ENCODE results near the gene EPC1. TPM values are rescaled to one million over a fixed set of nuclear protein-coding genes. Genes with fewer than 3 reads are reported as not detected.

The EPC1 gene
- total RNA-seq, 4 donors from 2014 or later: 40.3 to 148 (median 62.2) TPM

DNA sequence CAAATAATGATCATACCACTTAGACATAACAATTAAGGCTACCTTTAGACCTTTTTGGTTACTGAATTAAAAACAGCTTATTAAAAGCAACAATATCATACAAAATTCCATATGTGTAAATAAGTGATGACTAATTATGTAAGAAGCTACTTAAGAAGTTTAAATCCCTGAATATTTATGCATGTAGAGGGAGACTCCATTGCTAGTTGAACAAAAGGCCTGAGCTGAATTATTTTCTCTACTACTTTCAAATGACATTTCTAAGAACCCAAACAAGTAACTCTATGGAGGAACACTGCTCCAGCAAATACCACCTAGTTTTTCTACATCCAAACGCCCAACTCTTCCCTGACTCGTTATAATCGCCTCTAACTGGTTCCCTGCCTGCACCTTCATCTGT lies 31.5 kb downstream of the EPC1 start:
- no peak overlapping the region for H3K27ac ChIP-seq
- peaks cover 23 to 81% (median 38%) of the 10 kb centered on the region in 4 donors for H3K4me1 ChIP-seq
- in situ Hi-C loops (cut with MboI; ENCODE audit: low pct_ligation_motif_present in 1 of 4, low pct_unique_long_range_greater_than_20kb in 1 of 4, low sequenced_read_pairs in 3 of 4): no loop called here

DNA sequence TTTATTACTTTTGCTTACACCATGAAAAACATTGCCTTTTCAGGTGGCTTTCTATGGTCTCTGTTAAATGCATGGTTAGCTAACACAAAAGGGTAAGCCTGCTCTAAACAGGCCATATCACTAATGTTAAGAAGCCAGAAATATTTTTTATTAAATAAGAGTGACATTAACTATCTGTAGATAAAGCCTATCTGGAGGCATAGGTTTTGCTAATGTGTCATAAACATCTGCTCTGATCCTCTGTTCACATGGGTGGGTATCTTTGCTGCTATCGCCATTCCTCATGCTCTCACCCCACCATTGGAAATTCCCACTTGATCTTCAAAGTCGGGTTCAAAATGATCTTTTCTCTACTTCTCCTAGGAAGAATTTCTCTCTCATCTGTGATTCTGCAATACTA lies 32.4 kb downstream of the EPC1 start:
- no peak for TF ChIP-seq EP300 (IDR thresholded peaks at IDR 0.05; ENCODE audit: low read depth)
- no peak for TF ChIP-seq POLR2AphosphoS5 (IDR thresholded peaks at IDR 0.05)
- TF ChIP-seq, protein P1, sequence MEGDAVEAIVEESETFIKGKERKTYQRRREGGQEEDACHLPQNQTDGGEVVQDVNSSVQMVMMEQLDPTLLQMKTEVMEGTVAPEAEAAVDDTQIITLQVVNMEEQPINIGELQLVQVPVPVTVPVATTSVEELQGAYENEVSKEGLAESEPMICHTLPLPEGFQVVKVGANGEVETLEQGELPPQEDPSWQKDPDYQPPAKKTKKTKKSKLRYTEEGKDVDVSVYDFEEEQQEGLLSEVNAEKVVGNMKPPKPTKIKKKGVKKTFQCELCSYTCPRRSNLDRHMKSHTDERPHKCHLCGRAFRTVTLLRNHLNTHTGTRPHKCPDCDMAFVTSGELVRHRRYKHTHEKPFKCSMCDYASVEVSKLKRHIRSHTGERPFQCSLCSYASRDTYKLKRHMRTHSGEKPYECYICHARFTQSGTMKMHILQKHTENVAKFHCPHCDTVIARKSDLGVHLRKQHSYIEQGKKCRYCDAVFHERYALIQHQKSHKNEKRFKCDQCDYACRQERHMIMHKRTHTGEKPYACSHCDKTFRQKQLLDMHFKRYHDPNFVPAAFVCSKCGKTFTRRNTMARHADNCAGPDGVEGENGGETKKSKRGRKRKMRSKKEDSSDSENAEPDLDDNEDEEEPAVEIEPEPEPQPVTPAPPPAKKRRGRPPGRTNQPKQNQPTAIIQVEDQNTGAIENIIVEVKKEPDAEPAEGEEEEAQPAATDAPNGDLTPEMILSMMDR (IDR thresholded peaks at IDR 0.05): no peak
- TF ChIP-seq POLR2A (IDR thresholded peaks at IDR 0.05): no peak
- in situ Hi-C loops (cut with MboI; ENCODE audit: low pct_ligation_motif_present in 1 of 4, low pct_unique_long_range_greater_than_20kb in 1 of 4, low sequenced_read_pairs in 3 of 4) (no loop called here), intact Hi-C loops (cut with DNase I; ENCODE audit: low total_unique reads) (no loop called here)
- no peaks in the 10 kb centered on the region for H3K27me3 ChIP-seq
- no peak overlapping the region for H3K4me3 ChIP-seq
- 74 to 80% methylated on average over 1 to 2 of the region's 2 CpGs for WGBS, 2 donors (ENCODE audit: low coverage in 1 of 2)
- H3K9me3 ChIP-seq: no peaks in the 10 kb centered on the region
- no peaks in the 10 kb centered on the region for H3K36me3 ChIP-seq
- no peak overlapping the region for H3K27ac ChIP-seq
- peaks cover 23 to 84% (median 38%) of the 10 kb centered on the region in 4 donors for H3K4me1 ChIP-seq
- DNase-seq: no peak

More for the DNA sequence above, 31.5 kb downstream of the EPC1 start:
- intact Hi-C loops (cut with DNase I; ENCODE audit: low total_unique reads): no loop called here
- Histone ChIP-seq H3K4me3 (no peak overlapping the region), H3K9me3 (no peaks in the 10 kb centered on the region), H3K27me3 (no peaks in the 10 kb centered on the region), H3K36me3 (no peaks in the 10 kb centered on the region)
- no peak for DNase-seq
- TF ChIP-seq EP300 (IDR thresholded peaks at IDR 0.05; ENCODE audit: low read depth) (no peak), POLR2AphosphoS5 (IDR thresholded peaks at IDR 0.05) (no peak), POLR2A (IDR thresholded peaks at IDR 0.05) (no peak)
- TF ChIP-seq, protein P1 (IDR thresholded peaks at IDR 0.05): no peak
- 72 to 78% methylated on average over 3 of the region's 3 CpGs for WGBS, 2 donors (ENCODE audit: low coverage in 1 of 2)

DNA sequence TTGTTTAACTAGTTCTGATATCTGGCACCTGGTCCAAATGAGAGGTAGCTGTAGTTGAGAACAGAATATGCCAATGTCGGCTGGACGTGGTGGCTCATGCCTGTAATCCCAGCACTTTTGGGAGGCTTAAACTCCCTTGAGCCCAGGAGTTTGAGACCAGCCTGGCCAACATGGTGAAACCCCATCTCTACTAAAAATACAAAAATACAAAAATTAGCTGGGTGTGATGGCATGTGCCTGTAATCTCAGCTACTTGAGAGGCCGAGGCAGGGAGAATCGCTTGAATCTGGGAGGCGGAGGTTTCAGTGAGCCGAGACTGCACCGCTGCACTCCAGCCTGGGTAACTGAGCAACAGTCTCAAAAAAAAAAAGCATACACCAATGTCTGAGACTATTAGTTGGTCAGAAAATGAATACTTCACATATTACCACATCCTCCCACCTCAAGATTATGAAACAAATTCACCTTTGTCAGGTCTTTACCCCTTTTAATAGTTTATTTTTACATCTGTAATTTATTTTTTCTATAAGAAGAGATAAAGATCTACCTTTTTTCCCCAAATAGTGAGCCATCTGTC lies 38.8 kb downstream of the EPC1 start:
- in situ Hi-C loops (cut with MboI; ENCODE audit: low pct_ligation_motif_present in 1 of 4, low pct_unique_long_range_greater_than_20kb in 1 of 4, low sequenced_read_pairs in 3 of 4) (no loop called here), intact Hi-C loops (cut with DNase I; ENCODE audit: low total_unique reads) (no loop called here)
- WGBS, 2 donors (ENCODE audit: low coverage in 1 of 2): 79 to 100% methylated on average over 7 of the region's 7 CpGs
- H3K27ac ChIP-seq: no peak overlapping the region
- H3K36me3 ChIP-seq: peaks cover 0 to 16% (median 3%) of the 10 kb centered on the region in 4 donors
- no peaks in the 10 kb centered on the region for H3K27me3 ChIP-seq
- TF ChIP-seq EP300 (IDR thresholded peaks at IDR 0.05; ENCODE audit: low read depth) (no peak), POLR2AphosphoS5 (IDR thresholded peaks at IDR 0.05) (no peak), POLR2A (IDR thresholded peaks at IDR 0.05) (no peak)
- TF ChIP-seq, protein P1 (IDR thresholded peaks at IDR 0.05): no peak
- no peak overlapping the region for H3K4me3 ChIP-seq
- H3K9me3 ChIP-seq: no peaks in the 10 kb centered on the region
- DNase-seq: no peak
- H3K4me1 ChIP-seq: peaks cover 0 to 32% (median 10%) of the 10 kb centered on the region in 4 donors

DNA sequence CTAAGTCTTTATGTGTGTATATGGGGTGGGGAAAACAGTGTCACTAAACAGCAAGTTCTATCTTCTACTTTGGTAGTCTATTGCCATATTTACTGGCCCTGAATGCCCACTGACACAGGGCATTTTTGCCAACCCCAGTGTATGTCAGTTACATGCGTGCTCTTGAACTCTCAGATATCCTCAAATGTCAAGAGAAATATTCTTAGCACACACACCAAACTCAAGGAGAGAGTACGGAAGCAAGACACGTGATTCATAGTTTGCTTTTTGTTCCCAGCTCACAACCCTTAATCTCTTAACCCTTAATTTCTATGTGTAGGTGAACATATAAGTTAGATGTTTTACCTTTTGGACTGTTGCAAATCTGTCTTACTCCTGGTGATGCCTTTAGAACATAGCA lies 39.3 kb downstream of the EPC1 start:
- Histone ChIP-seq H3K36me3 (peaks cover 0 to 16% (median 3%) of the 10 kb centered on the region in 4 donors), H3K27me3 (no peaks in the 10 kb centered on the region), H3K9me3 (no peaks in the 10 kb centered on the region), H3K27ac (no peak overlapping the region), H3K4me1 (peaks cover 0 to 27% (median 8%) of the 10 kb centered on the region in 4 donors), H3K4me3 (no peak overlapping the region)
- no peak for DNase-seq
- in situ Hi-C loops (cut with MboI; ENCODE audit: low pct_ligation_motif_present in 1 of 4, low pct_unique_long_range_greater_than_20kb in 1 of 4, low sequenced_read_pairs in 3 of 4) (no loop called here), intact Hi-C loops (cut with DNase I; ENCODE audit: low total_unique reads) (no loop called here)
- no peak for TF ChIP-seq EP300 (IDR thresholded peaks at IDR 0.05; ENCODE audit: low read depth)
- TF ChIP-seq, protein P1 (IDR thresholded peaks at IDR 0.05): no peak
- no peak for TF ChIP-seq POLR2A (IDR thresholded peaks at IDR 0.05)
- no peak for TF ChIP-seq POLR2AphosphoS5 (IDR thresholded peaks at IDR 0.05)
- 69 to 74% methylated on average over 3 of the region's 3 CpGs for WGBS, 2 donors (ENCODE audit: low coverage in 1 of 2)
